ELR (cell line): ENCODE results near the gene SPATA31A6.
A peak's percentile ranks its signal among the peaks of the same experiment; 100 is the strongest.
"Not testable (repeated sequence)": the region's sequence is repeated elsewhere in the genome, so short reads cannot be mapped to it uniquely, and the experiment has no call there.

Experiments used
- DNase-seq: peaks from one replicate; pipeline ENCODE4 v3.0.0-alpha.2; 2015; ENCODE audit warnings: low read depth

The SPATA31A6 gene

GRCh38 chr9:42183359-42183758 lies at the start of gene SPATA31A6:
Gene SPATA31A6, plus strand, starts transcription at chr9:42183659. Its CDS starts 29 bp downstream, at chr9:42183688.
- DNase-seq = not testable (repeated sequence)

- DNase-seq = not testable (repeated sequence)
These were observed 23.2 kb upstream of the SPATA31A6 start for GRCh38 chr9:42160299-42160698.

- not testable (repeated sequence) for DNase-seq
These were observed 36.4 kb downstream of the SPATA31A6 start for GRCh38 chr9:42219861-42220260.

GRCh38 chr9:42223230-42223629 lies 39.8 kb downstream of the SPATA31A6 start:
- peak; percentile 3 for DNase-seq

- DNase-seq = not testable (repeated sequence)
These were observed 49.6 kb downstream of the SPATA31A6 start for GRCh38 chr9:42233031-42233430.

- DNase-seq = not testable (repeated sequence)
These were observed 51.2 kb downstream of the SPATA31A6 start for GRCh38 chr9:42234610-42235009.

GRCh38 chr9:42235352-42235991 lies 52.0 kb downstream of the SPATA31A6 start:
- DNase-seq = not testable (repeated sequence)

- DNase-seq = not testable (repeated sequence)
These were observed 52.6 kb downstream of the SPATA31A6 start for GRCh38 chr9:42236097-42236496.

GRCh38 chr9:42237381-42237780 lies 53.9 kb downstream of the SPATA31A6 start:
- not testable (repeated sequence) for DNase-seq

GRCh38 chr9:42238862-42239261 lies 55.4 kb downstream of the SPATA31A6 start:
- DNase-seq = not testable (repeated sequence)
